ENCODE measurements around the gene TAGLN. TPM values are rescaled to one million over a fixed set of nuclear protein-coding genes. Genes with fewer than 3 reads are reported as not detected.

The TAGLN gene
- total RNA-seq, 1 donor from 2014 or later, result 470 TPM

- H3K4me3 ChIP-seq (ENCODE audit: low read depth, low read length), result no peak overlapping the region
- TF ChIP-seq, protein P1, sequence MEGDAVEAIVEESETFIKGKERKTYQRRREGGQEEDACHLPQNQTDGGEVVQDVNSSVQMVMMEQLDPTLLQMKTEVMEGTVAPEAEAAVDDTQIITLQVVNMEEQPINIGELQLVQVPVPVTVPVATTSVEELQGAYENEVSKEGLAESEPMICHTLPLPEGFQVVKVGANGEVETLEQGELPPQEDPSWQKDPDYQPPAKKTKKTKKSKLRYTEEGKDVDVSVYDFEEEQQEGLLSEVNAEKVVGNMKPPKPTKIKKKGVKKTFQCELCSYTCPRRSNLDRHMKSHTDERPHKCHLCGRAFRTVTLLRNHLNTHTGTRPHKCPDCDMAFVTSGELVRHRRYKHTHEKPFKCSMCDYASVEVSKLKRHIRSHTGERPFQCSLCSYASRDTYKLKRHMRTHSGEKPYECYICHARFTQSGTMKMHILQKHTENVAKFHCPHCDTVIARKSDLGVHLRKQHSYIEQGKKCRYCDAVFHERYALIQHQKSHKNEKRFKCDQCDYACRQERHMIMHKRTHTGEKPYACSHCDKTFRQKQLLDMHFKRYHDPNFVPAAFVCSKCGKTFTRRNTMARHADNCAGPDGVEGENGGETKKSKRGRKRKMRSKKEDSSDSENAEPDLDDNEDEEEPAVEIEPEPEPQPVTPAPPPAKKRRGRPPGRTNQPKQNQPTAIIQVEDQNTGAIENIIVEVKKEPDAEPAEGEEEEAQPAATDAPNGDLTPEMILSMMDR (conservative IDR thresholded peaks at IDR 0.05; ENCODE audit: low read depth, low read length), result no peak
- DNase-seq (ENCODE audit: low read depth), result no peak
Observed at GRCh38 chr11:117169736-117170135, 29.4 kb upstream of the TAGLN start.

GRCh38 chr11:117170210-117170609 lies 29.0 kb upstream of the TAGLN start:
- TF ChIP-seq, protein P1 (conservative IDR thresholded peaks at IDR 0.05; ENCODE audit: low read depth, low read length), result no peak
- H3K4me3 ChIP-seq (ENCODE audit: low read depth, low read length), result no peak overlapping the region
- DNase-seq (ENCODE audit: low read depth), result no peak

- TF ChIP-seq, protein P1 (conservative IDR thresholded peaks at IDR 0.05; ENCODE audit: low read depth, low read length), result no peak
- H3K4me3 ChIP-seq (ENCODE audit: low read depth, low read length), result no peak overlapping the region
- no peak for DNase-seq (ENCODE audit: low read depth)
Observed at GRCh38 chr11:117171007-117171403, 28.2 kb upstream of the TAGLN start.

DNA sequence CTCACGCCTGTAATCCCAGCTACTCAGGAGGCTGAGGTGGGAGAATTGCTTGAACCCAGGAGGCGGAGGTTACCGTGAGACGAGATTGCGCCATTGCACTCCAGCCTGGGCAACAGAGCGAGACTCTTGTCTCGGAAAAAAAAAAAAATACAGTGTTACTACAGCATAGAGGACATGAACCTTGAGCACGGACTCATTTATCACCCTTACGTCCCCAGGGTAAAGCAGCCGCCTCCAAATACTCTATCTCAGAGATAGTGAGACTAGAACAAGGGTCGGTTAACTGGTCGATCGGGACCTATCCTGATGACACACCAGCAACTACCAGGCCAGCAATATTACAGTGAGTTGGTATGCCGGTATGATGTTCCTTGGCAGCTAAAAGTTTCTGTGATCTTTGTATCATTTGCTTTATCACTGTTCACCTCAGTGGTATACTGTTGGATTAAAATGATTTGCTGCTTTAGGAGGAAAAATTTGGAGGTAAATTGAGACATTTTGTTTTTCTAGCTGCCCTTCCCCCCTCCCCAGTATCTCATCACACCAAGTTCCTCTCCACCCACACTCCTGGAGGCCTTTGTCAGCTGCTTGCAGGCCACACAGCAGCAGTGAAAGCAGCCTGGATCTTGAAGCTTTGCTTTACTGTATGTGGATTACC lies 27.6 kb upstream of the TAGLN start:
- DNase-seq (ENCODE audit: low read depth), result no peak
- H3K4me3 ChIP-seq (ENCODE audit: low read depth, low read length), result no peak overlapping the region
- TF ChIP-seq, protein P1 (conservative IDR thresholded peaks at IDR 0.05; ENCODE audit: low read depth, low read length), result no peak

DNA sequence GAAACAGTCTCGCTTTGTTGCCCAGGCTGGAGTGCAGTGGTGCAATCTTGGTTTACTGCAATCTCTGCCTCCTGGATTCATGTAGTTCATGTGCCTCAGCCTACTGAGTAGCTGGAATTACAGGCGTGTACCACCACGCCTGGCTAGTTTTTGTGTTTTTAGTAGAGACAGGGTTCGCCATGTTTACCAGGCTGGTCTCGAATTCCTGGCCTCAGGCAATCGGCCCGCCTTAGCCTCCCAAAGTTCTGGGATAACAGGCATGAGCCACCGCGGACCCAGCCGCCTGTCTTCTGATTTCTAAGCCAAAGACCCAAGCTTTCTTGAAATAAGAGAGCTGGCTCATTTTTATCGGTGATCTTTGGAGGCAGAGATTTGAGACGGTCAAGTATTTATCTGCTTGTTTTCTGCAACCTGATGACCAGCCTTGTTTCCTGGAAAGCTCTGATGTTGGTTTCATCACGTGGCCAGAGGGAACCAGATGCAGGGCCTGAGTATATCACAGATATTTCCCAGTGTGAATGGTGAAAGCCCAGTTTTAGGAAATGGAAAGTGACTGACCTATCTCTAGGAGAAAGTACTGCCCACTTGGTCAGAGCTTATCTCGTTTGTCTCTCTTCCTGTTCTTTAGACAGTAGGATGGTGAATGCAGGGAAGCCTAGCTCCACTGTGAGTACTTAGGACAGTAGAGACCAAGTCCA lies 26.3 kb upstream of the TAGLN start:
- peak; percentile 16 for DNase-seq (ENCODE audit: low read depth)
- TF ChIP-seq, protein P1 (conservative IDR thresholded peaks at IDR 0.05; ENCODE audit: low read depth, low read length), result no peak
- H3K4me3 ChIP-seq (ENCODE audit: low read depth, low read length), result no peak overlapping the region

- DNase-seq (ENCODE audit: low read depth), result no peak
- TF ChIP-seq, protein P1 (conservative IDR thresholded peaks at IDR 0.05; ENCODE audit: low read depth, low read length), result no peak
Observed at GRCh38 chr11:117175104-117175503, 24.1 kb upstream of the TAGLN start.

DNA sequence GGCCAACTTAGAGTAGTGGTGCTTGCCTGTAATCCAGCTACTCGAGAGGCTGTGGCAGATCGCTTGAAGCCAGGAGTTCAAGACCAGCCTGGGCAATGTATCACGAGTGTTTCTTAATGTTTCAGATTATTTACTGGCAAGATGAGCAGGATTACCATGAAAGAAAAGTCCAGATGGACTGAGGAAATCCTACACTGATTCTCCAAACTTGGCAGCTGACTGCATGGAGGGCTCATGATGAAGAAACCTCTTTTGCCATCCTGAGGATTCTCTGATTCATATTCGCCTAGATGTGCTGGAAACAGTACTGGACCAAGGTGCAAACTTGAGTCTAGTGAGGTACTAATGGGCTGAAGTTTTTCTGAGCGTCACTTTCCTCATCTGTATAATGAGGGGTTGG lies 23.4 kb upstream of the TAGLN start:
- TF ChIP-seq, protein P1 (conservative IDR thresholded peaks at IDR 0.05; ENCODE audit: low read depth, low read length), result no peak
- H3K4me3 ChIP-seq (ENCODE audit: low read depth, low read length), result no peak overlapping the region
- no peak for DNase-seq (ENCODE audit: low read depth)

More at GRCh38 chr11:117175104-117175503, 24.1 kb upstream of the TAGLN start:
- no peak overlapping the region for H3K4me3 ChIP-seq (ENCODE audit: low read depth, low read length)

Measured in epithelial cell of proximal tubule (primary cell).